ENCODE measurements around the gene ERBB2.
"Not testable (repeated sequence)": the region's sequence is repeated elsewhere in the genome, so short reads cannot be mapped to it uniquely, and the experiment has no call there.

Gene ERBB2

DNA sequence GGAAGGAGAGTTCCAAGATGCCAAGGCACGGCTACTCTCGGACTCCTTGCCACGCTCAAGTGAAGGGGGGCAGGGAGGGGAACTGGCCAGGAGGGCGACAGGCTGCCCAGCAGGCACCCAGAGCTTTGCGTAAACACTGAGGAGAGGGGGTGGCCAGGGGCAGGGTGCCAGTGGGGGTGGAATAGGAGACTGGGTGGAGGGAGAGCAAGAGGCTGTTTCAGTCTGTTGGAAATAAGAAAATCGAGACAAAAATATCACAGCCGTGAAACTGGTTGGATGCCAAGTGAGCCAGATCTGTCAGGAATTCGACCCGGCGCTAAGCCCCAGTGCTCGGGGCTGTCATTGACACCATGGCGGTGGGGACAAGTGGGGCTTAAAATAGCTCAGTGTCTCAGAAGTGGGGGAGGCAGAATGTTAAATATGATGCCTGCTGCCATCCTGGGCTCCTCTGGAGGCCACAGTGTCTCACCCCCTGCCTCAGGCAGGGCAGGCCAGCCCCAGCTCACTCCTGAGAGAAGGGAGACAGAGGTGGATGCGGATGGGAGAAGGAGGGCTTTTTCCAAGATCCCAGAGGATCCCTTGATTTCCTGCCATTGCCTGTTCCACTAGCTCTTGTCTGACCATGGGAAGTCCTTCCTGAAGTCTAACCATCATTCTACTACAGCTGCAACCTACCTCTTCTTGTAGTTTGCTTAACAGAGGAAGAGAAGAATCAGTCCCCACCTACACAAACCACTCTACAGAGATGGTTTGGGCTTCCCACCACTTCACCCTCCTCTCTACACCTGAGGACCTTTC lies 22.1 kb upstream of the ERBB2 start:
- in situ Hi-C loops (cut with MboI; ENCODE audit: low sequenced_read_pairs), result no loop called here

DNA sequence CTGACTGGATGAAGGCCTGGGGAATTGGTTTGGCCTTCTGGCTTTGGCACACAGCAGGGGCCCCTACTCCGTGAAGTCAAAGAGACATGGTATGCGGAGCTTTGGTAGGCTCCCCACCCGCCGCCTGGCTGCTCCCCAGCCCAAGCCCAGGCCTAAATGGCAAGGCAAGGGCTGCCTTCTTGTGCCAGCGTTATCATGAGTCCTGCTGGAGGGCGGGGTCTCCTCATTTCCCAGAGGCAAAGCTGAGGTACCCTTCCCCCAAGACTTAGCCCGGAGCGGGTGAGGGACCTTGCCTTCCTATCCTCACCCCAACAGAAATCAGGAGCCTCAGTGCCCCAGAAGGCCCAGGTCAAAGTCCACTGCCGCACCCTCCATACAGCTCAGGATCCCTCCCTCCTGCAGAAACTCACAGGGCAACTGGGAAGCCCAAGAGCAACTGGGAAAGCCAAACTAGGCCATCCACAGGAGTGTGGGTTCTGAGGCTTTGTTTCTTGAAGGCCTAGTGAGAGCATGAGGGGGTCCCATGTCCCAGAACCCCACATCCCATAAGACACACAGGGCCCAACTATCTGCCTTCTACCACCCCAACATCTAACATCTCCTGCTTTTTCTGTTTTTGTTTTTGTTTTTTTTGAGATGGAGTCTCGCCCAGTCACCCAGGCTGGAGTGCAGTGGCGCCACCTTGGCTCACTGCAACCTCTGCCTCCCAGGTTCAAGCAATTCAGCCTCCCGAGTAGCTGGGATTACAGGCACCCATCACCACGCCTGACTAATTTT lies 21.3 kb upstream of the ERBB2 start:
- in situ Hi-C loops (cut with MboI; ENCODE audit: low sequenced_read_pairs), result no loop called here

DNA sequence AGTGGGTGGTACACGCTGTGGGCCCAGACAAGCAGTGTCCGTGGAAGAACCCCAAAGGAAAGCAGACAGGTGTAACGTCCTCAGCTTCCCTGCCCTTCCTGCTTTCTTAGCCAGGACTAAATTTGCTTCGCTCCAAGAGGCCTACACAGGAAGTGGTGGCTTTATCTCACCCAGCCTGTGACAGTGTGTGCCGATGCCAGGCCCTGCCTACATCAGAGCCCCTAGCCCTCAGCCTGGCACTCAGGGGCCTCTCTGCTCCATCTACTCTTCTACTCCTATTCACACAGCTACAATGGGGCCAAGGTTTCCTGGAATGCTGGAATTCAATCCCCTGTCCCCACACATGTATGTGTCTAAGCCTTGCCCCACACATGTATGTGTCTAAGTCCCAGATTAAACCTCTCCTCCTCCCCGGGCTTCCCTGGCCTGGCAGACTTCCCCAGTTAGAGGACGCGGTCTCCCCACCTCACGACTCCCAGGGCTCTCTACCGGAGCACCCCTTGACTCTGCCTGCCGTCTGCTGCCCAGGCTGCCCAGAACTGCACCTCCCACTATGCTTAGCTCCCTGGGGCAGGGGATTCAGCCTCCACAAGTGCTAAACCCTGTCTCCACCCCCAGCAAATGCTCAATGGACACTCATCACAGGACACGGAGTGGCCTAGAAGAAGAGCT lies 20.2 kb upstream of the ERBB2 start:
- in situ Hi-C loops (cut with MboI; ENCODE audit: low sequenced_read_pairs), result no loop called here

DNA sequence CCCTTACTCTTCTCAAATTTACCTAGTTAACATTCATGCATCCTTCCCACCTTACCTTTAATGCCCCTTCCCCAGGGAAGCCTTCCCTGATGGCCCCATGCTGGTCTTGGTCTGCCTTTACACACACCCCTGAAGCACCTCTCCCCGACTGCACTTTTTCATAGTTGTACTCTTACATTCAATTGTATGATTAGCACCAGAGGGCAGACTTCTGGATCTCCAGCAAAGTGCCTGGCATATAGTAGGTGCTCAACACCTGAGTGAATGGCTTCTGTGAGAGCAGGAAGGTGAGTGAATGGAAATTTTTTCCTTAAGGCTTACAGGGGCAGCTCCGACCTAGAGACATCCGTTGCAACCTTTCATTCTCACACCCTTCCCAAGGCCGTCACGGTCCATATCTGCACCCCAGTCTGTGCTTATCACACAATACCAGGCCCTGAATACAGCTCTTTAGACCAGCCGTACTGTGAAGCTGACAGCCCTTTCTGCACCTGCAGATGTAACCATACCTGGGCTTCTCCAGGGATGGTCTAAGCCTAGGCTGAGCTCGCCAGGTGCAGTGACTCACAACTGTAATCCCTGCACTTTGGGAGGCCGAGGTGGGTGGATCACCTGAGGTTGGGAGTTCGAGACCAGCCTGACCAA lies 16.4 kb upstream of the ERBB2 start:
- in situ Hi-C loops (cut with MboI; ENCODE audit: low sequenced_read_pairs), result no loop called here

DNA sequence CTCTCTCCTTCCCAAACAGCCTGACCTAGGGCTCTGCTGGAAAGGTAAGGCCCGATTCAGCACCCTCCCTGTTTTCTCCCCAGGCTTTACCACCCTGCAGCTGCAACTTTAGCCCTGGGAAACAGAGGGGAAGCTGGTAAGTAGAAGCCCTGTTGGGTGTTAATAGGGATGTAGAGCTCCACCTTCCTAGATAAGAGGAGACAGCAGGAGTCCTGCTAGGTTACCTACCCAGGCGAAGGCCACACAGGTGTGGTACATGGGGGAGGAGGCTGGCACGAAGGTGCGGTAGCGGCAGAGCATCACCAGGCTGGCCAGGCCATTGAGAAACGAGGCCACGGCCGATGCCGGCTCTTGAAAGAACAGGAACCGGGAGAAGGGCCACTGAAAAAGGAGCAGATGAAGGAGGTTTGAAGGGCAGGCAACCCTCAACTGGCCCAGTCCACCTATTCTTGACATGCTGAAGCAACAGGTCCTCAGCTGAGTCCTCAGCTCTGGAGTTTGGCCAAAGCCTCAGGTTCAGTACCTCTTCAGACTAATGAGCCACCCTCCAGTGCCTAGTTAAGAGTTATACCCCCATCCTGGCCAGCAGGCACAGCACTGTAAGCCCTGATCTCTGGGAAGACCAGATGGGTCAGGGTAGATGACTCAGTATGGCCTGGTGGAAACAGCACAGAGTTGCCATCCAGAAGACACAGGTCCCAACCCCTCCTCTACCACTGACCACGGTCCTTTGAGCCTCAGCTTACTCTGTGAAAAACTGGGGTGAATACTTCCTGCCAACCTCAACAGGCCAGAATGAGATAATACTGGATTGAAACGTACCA lies 15.3 kb upstream of the ERBB2 start:
- in situ Hi-C loops (cut with MboI; ENCODE audit: low sequenced_read_pairs), result no loop called here

DNA sequence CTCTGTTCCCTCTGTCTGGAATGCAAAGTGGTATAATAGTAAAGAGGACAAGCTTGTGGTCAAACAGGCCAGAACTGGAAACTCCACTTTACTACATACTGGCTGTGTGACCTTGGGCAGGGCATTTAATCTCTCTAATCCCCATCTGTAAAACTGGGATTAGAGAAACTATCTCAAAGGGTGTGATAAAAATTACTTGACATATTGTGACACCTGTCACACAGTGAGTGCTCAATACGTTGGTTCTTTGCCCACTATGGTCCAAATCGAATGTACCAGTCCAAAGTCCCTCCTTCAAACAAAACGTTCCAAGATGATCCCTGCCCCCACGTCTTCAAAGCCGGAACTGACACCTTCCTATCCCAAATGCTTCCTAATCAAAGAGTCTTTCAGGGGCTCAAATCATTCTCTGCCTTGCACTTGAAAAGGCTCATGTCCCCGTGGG lies 12.7 kb upstream of the ERBB2 start:
- in situ Hi-C loops (cut with MboI; ENCODE audit: low sequenced_read_pairs), result no loop called here

DNA sequence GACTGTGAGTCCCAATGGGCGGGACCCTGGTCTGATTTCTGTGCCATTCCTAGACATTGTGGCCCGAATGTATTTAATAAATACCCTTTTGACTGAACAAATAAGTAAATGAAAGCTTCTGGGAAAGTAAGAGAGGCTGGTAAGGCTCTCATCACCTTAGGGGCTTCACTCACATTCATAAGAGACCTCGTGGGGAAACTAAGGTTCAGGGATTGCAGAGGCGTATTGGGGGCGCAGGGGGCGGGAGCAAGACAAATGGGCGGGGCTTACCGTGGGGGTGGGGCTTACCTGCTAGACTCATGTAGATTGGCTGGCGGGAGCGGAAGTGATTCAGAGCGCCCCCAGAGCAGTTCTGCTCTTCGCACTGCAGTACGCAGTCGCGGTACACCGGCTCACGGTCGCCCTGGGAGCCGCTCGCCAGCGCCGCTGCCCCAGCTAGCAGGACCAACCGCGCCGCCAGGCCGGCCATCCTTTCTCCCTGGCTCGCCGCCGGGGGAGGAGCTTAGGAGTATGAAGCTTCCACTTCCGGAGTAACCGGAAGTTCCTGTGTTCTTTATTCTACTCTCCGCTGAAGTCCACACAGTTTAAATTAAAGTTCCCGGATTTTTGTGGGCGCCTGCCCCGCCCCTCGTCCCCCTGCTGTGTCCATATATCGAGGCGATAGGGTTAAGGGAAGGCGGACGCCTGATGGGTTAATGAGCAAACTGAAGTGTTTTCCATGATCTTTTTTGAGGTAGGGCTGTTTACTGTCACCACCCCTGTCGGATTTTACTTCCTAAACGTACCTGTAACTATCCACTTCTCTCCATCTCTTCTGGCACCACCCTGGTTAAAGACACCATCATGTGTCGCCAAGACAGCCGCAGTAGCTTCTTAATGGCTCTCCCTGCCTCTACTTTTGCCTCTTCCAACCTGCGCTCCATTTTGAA lies 12.1 kb upstream of the ERBB2 start, which contains the start of gene PGAP3:
Gene PGAP3 (minus strand): TSS at position 512 of the 929 bp plus-strand sequence. CDS start 43 bp downstream, at position 469.
- in situ Hi-C loops (cut with MboI; ENCODE audit: low sequenced_read_pairs), result no loop called here

DNA sequence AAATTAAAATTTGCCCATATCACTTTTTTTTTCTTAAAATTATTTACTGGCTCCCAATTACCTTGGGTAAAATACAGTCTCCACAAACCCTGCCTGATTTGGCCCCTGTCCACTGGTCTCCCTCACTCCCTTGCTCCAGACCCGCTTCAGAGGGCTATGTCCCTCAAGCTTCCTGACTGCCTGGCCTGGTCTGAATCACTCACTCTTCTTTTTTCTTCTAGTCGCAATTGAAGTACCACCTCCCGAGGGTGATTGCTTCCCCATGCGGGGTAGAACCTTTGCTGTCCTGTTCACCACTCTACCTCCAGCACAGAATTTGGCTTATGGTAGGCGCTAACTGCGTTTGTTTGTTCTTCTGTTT lies 11.4 kb upstream of the ERBB2 start:
- in situ Hi-C loops (cut with MboI; ENCODE audit: low sequenced_read_pairs), result no loop called here

DNA sequence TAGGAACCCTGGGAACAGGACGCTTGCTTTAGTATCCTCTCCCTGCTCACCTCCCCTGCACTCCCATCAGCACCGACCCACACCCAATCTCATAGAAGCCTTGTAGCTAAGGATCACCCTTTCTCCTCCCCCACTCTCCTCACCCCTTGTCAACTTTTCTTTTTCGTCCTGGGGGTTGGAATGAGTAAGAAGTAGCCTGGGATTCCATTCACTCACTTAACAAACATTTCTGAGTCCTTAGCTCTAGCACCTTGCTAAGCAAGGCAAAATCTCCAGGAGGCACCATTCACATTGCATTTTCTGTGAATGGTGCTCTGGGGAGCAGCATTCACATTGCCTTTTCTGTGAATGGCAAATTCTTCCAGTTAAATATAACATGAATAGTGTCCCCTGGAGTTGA lies 10.9 kb upstream of the ERBB2 start:
- in situ Hi-C loops (cut with MboI; ENCODE audit: low sequenced_read_pairs), result no loop called here

DNA sequence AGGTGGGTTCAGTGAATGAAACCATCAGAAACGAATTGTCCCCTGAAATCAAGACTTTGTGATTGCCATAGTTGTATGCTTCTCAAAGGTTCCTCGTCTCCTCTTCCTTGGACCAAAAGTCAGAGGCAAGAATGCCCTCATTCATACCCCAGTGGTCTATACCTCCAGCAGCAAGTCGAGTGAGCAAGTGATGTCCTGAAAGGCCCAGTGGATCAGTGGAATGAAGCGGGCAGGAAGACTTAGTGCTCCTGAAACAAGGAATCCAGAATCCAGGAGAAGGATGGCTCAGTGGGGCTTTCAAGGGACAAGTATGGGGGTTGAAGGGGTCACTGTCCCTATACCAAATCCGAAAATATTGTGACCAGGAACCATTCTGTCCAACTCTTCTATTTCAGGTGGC lies 5.3 kb upstream of the ERBB2 start:
- in situ Hi-C loops (cut with MboI; ENCODE audit: low sequenced_read_pairs), result no loop called here

DNA sequence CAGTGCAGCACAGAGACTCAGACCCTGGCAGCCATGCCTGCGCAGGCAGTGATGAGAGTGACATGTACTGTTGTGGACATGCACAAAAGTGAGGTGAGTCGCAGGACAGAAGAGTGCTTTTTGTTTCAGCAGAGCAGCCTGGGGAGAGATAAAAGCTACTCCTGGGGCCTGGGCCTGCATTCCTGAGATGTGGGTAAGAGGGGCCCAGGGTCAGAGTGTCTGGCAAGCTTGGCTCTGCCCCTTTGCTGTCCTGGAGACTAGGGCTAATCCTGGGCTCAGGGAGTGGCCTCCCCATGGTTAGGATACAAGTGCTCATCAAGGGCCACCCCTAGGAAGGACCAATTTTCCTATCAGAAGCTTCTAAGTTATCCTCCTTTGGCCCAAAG lies 4.8 kb upstream of the ERBB2 start:
- in situ Hi-C loops (cut with MboI; ENCODE audit: low sequenced_read_pairs), result no loop called here

DNA sequence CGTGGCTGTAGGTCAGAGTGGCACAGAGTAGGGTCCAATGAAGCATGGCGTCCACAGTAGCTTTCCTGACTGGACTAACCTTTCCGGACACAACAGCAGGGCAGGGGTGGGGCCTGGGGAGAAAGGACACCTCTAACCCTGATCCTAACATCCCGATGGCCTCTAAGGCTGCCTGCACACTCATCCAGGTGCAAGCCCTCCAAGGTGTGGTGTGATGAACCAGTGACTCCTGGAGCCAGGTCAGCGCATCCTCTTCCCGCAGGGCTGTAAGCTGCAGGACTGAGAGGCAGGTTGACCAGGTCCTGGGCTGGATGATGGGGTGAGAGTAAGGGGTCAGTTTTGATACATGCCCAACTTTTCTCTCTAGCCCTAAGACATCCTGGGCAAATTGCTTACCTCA lies 3.1 kb upstream of the ERBB2 start:
- in situ Hi-C loops (cut with MboI; ENCODE audit: low sequenced_read_pairs), result no loop called here

DNA sequence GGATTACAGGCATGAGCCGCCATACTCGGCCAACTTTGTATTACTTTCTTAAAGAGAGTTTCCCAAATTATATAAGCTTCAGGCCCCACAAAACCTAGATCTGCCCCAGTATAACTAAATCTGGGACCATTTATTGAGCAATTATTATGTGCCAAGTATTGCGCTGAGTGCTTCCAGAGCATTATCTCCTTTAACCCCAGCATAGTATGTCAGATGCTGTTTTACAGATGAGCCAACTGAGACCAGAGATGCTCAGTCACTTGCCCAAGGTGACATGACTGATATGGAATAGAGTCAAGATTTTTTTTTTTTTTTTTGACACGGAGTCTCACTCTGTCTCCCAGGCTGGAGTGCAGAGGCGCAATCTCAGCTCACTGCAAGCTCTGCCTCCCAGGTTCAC lies 1.9 kb upstream of the ERBB2 start:
- in situ Hi-C loops (cut with MboI; ENCODE audit: low sequenced_read_pairs), result no loop called here

DNA sequence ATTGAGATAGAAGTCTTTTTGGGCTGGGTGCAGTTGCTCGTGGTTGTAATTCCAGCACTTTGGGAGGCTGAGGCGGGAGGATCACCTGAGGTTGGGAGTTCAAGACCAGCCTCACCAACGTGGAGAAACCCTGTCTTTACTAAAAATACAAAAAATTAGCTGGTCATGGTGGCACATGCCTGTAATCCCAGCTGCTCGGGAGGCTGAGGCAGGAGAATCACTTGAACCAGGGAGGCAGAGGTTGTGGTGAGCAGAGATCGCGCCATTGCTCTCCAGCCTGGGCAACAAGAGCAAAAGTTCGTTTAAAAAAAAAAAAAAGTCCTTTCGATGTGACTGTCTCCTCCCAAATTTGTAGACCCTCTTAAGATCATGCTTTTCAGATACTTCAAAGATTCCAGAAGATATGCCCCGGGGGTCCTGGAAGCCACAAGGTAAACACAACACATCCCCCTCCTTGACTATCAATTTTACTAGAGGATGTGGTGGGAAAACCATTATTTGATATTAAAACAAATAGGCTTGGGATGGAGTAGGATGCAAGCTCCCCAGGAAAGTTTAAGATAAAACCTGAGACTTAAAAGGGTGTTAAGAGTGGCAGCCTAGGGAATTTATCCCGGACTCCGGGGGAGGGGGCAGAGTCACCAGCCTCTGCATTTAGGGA lies 577 bp upstream of the ERBB2 start:
- in situ Hi-C loops (cut with MboI; ENCODE audit: low sequenced_read_pairs), result not testable (repeated sequence)

DNA sequence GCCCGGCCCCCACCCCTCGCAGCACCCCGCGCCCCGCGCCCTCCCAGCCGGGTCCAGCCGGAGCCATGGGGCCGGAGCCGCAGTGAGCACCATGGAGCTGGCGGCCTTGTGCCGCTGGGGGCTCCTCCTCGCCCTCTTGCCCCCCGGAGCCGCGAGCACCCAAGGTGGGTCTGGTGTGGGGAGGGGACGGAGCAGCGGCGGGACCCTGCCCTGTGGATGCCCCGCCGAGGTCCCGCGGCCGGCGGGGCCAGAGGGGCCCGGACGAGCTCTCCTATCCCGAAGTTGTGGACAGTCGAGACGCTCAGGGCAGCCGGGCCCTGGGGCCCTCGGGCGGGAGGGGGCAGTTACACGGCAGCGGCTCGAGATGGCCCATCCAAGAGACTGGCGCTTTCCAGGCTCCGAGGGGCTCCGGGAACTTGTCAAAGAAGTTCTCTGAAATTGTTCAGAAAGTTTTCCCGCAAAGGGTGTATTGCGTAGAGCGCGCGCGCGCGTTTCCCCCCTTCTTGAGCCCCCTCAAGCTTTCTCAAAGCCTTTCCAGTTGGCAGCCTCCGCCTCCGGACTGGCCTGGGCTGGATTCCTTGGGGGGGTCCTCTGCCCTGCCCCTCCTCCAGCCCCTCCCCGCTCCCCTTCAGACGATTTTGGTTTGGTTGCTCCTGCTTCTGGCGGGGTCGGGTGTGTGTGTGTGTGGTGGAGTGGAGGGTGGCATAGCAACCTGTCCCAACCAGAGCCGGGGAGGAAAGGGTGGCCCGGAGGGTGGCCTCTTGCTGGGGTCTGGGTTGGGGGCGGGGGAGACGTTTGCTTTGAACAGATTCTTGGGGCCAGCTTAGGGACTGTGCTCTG lies 504 bp downstream of the ERBB2 start:
- in situ Hi-C loops (cut with MboI; ENCODE audit: low sequenced_read_pairs), result no loop called here

DNA sequence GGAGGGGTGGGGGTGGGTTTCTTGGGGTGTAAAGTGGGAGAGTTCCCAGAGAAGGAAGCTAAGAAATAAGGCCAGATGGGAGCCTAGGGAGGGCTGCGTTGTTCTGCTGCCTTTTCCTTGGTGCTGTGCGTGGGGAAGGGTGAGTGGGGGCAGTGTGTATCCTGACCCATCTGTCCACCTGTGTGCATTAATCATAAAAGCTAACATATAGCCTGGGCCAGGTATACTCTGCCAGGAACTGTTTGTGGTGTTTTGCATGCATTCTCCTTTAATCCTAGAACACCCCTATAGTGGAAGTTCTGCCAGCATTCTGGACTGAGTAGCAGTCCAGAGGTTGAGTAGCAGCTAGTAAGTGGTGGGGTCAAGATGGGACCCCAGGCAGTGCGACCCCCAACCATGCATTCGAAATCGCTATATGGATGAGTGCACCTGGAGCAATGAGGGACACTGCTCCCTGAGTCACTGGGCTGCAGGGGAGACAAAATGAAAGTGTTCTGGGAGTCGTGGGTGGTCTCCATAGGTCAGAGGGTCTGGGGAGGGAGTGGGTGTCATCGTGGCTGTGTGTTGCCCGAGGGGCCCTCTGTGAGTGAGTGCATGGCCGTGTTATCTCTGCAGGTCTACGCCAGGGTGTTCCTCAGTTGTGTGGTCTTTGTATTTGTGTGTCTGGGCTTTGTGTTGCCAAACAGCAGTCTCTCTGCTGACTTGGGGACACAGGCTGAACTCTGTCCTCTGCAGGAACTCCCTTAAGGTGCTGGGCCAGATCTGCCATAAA lies 1.3 kb downstream of the ERBB2 start:
- in situ Hi-C loops (cut with MboI; ENCODE audit: low sequenced_read_pairs), result no loop called here

DNA sequence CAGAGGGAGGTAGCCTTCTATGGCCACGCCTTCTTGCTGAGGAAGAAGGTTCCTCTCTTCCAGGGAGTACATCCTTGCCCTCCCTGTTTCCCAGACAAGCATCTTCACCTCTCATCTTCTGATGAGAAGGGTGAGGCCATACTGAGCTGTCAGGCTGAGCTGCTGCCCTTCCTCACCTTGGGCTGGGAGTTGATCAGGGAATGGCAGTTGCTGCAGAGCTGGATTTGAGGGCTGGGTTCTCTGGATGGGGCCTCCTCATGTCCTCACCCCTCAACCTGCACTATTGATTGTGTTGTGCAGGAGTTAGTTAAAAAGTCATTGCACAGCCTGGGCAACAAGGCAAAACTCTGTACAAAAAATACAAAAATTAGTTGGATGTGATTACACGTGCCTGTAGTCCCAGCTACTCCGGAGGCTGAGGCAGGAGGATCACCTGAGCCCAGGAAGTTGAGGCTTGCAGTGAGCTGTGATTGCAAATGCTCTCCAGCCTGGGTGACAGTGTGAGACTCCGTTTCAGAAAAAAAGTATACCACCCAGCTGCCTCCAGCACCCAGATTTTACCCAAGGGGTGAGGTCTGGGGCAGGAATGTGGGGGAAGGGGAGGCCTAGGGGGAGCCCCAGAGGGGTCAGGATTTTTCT lies 2.0 kb downstream of the ERBB2 start:
- in situ Hi-C loops (cut with MboI; ENCODE audit: low sequenced_read_pairs), result no loop called here

All from hTERT RPE-1 (cell line).